Measurements from ENCODE around the gene SLC35F3.

GRCh38 chr1:234240680-234241079, 336.2 kb downstream of the SLC35F3 start:
- no peak for TF ChIP-seq CTCF (IDR thresholded peaks at IDR 0.05)
- no peak for TF ChIP-seq POLR2A (IDR thresholded peaks at IDR 0.05)

Measured in right lobe of liver (tissue), 4 donors.